Pulmonary artery endothelial cell (primary cell): ENCODE measurements around the gene ENAH. TPM values are rescaled to one million over a fixed set of nuclear protein-coding genes. Genes with fewer than 3 reads are reported as not detected.
"Not testable (repeated sequence)": the region's sequence is repeated elsewhere in the genome, so short reads cannot be mapped to it uniquely, and the experiment has no call there.

Experiments
- DNase-seq: peaks from one replicate; pipeline ENCODE4 v3.0.0-alpha.2; 2011; ENCODE audit warnings: low read depth, low spot score
- total RNA-seq: library from RNA; depleted of rRNA; stranded (reverse); fragments of >200 nt; gene quantifications from 2 replicates; pipeline ENCODE4 v1.2.3, GENCODE V29; 2014

The ENAH gene
- total RNA-seq, 1 donor from 2014 or later = 46.0 TPM

- DNase-seq = no peak
Observed at GRCh38 chr1:225474986-225475820, 177.7 kb downstream of the ENAH start.

DNA sequence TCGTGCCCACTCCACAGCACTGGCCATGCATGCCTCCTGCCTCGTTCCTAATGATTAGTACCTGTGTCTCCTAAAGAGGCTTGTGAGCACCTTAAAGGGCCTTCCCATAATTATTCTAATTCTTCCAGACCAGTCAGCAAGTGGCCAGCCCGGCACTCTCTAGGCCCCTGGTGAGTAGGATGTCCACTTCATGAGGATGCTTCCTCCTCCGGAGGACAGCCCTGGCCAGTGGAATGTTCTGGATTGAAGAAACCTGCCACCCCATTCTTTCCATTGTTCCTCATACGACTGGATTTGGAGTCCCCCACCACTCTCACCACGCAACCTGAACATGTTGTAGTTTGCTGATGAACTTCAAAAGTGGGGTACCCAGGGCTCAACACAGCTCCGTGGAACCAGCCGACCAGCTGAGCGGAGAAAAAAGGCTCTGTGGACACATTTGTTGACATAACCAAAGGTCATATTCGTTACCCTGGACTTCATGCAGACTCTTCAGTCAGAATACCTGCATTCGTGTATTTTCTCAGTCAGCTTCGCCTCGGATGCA is 178.4 kb downstream of the ENAH start:
- DNase-seq = no peak

DNA sequence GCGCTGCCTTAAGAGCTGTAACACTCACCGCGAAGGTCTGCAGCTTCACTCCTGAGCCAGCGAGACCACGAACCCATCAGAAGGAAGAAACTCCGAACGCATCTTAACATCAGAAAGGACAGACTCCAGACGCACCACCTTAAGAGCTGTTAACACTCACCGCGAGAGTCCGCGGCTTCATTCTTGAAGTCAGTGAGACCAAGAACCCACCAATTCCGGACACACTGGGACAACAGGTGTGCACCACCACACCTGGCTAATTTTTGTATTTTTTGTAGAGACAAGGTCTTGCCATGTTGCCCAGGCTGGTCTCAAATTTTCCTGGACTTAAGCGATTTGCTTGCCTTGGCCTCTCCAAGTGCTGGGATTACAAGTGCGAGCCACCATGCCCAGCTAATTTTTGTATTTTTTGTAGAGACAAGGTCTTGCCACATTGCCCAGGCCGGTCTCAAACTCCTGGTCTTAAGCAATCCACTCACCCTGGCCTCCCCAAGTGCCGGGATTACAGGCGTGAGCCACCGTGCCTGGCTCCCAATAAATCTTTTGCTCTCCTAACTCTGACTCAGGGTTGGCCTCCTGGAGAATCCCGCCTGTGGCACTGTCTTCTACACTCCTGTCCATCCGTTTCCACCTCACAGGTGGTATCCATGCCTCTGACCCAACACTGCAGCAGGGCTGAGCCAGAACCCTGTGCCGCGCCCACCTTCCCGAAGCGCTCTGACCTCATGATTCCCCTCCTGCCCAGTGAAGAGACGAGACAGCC is 179.1 kb downstream of the ENAH start:
- not testable (repeated sequence) for DNase-seq

GRCh38 chr1:225473266-225473665 is 179.7 kb downstream of the ENAH start:
- not testable (repeated sequence) for DNase-seq

- DNase-seq = no peak
Observed at GRCh38 chr1:225471453-225472301, 181.2 kb downstream of the ENAH start.

DNA sequence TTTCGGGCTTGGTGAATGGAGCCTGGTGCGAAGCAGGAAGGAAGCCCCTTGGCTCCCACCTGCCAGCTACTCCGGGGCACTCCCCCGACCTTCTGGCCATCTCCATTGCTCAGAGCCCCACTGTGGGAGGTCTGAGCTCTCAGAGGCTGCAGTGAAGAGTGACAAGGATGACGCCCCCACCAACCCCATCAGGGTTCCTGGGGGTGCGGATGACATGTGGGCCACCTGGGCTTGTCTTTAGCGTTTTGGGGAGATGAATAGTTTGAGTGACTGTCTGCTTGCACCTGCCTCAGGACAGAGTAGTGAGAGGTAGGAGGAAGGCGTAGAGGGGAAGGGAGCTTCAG is 181.8 kb downstream of the ENAH start:
- no peak for DNase-seq

DNA sequence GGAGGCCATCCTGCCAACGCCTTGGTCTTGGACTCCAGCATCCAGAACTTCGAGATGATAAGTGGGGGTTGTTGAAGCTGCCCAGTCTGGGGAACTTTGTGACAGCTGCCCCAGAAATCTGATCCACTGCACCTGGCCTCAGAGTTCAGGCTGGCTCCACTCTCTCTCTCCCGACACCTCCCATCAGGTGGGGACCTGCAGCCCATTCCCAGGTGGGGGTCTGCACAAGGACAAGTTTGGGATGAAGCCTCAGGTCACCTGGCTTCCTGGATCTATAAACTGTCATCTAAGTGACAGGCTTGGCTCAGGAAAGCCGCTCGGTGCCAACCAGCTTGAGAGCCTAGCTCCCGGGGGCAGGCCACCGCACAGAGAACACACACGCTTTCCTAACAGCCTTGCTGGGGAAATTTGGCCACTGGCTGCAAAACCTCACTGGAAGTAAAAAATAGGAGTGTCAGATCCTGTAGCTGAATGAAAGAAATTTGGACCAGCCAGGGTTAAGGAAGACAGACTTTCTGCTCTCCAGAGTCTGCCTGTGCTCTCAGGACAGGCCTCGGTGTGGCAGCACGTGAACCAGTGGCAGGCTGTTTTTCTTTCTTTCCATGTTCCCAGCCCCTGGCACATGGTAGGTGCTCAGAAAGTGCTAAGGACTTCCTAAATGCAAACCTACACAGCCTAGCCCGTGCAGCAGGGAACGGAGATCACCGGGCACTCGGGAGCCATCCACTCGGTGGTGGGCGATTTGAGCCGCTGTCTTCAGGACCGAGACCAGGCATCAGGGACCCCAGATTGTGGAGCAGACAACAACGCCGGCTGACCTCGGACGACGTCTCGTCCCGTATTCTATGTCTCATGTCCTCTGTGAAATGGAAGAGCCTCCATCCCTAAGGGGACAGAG is 182.5 kb downstream of the ENAH start:
- DNase-seq = no peak

DNA sequence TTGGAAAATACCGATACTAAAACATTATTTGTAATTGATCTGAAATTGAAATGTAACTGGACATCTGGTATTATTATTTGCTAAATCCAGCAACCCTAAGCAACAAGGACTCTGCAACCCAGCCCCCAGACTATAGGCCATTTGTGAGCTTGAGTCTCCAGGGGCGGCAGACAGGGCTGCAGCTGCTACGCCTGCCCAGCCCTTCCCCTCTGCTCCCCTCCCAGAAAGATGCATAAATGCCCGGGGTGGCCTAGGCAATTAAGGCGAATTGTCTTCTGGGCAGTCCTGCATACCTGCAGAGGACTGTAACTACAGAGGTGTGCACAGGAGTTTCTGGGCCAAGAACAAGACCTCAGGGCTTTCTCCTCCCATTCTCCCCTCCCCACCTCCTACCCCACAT is 183.9 kb downstream of the ENAH start:
- DNase-seq = no peak

DNA sequence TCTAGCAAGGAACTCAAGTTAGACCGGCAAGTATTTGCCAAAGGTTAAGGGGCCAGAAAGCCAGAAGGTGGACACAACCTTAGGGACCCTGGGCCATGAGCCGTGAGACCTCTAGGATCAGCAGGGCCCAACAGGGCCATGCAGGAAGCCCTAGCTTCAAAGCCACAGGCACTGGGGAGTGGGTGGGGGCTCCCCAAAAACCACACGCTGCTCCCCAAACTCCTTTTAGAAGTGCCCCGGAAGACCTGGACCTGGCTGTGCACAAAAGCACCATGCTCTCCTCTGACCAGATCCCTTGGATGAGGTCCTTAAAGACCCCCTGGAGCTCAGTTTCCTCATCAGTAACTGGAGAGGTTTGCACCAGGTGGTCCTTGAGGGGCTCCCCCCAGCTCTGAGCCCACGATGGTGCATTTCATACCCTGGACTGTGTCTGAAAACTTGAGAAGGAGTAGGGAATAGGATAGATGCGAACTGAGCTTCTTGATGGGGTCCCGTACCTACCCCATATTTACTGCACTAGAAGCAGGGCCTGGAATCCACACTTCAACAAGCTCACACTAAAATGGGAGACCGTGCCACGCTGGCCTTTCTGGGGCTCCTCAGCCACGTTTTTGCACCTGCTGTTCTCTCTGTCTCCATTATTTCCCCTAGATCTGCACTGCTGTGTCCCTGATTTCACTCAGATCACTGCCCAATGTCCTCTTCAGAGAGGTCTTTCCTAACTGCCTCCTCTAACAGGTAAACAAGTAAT is 184.5 kb downstream of the ENAH start:
- DNase-seq = no peak

- peak; percentile 45 for DNase-seq
Observed at GRCh38 chr1:225467193-225468020, 185.5 kb downstream of the ENAH start.

GRCh38 chr1:225466848-225467192 is 186.1 kb downstream of the ENAH start:
- no peak for DNase-seq

DNA sequence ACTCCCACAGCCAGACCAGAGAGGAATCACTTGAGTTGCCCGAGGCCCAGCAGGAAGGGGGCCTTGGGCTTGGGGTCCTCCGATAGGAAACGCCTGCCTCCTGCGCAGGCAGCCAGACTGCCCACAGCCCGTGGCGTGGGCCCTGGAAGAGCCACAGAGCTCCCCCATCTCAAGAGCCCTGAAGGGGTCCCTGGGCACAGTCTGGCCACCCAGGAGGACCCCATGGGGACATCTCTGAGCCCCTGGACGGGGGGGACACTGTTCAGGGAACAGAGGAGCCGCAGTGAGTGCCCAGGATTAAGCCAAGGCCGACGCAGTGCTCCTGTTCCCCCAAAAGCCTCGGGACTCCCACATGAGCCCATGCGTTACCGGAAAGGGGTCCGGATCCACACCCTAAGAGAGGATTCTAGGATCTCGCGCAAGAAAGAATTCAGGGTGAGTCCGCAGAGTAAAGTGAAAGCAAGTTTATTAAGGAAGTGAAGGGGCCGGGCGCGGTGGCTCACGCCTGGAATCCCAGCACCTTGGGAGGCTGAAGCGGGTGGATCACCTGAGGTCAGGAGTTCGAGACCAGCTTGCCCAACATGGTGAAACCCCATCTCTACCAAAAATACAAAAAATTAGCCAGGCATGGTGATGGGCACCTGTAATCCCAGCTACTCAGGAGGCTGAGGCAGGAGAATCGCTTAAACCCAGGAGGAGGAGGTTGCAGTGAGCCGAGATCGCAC is 187.0 kb downstream of the ENAH start:
- DNase-seq = no peak

DNA sequence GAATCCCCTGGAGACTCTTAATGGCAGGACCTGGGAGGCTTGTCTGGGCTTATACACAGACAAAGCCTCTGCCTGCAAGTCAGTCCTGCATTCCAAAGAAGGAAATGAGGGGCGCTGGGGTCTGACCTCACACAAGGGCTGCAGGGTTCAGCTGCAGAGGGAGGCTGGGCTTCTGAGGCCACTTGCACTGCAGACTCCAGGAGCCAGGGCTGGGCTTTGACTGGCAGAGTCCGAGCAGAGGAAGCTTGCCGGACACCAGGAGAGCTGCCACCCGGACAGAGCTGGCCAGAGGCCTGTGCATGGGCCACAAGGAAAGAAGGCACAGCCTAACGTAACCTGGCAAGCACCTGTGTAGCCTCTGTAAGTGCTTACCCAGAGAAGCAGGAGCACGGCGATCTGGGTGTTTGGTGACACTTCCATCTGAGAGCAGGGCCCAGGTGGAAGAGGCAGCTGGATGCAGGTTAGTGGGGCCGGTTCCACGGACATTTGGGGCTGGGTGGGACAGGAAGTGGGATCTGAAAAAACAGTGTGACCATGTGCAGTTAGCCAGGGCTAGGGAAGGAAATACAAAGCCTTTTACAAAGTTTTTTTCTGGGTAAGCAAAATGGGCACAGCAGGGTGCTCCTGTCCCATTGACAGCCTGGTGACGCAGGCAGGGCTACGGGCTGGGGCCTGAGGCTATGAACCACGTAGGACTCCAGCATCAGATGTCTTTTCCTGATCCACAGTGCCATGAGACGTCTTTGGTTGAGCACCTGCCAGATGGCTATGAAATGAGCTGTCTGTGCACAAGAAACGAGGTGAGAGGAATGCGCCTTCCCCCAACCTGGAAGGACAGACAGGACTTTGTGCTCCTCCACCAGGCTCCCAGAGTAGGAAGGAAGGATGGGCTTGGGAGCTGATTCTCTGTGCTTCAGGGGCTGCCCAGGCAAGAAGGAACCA is 187.8 kb downstream of the ENAH start:
- no peak for DNase-seq

DNA sequence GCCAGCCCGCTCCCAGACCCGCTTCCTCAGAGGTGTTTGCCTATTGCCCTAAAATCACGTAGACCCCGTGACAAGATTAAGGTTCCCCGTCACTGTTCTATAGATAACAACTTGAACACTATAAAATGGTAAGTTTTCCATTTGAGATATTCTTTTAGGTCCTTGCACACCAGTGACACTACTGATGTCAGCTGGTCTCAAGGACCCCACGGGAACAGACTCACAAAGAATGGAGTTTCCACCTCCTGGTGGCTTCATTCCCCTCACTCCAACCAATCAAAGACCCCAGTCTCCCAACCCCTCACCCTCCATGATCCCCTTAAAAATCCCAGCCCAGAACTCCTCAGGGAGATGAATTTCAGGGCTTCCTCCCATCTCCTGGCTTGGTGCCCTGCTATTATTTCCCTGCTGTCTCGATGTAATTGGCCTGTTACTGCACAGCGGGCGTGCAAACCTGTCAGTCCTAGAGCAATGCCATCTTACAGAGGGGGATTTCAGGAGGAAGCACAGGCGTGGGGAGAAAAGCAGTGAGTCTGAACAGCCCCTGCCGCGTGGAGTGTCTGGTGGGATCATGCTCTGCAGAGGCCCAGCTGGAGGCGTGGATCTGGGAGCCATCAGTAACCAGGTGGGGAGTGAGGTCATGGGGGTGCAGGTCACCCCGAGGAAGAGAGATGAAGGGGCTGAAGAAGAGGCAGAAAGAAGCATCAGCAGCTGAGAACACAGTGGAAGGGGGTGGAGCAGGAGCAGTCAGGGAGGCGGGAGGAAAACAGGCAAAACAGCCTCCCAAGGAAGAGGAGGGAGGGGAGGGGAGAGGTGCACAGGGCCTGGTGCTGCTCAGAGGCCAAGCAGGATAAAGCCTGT is 190.0 kb downstream of the ENAH start:
- DNase-seq = no peak

DNA sequence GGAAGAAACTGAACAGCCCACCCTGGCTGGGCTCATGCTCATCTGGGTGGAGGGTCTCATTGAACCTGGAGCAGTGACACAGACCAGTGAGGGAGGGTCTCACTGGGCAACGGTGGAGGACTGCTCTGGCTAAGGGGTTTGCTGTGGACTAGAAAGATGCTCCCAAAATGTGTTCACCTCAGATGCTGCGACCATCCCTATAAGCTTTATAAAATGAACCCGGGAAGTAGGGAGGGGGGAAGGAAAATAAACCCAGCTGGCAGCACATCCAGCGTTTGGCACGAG is 190.6 kb downstream of the ENAH start:
- no peak for DNase-seq
